Subcutaneous adipose tissue (tissue), 4 donors: ENCODE measurements around the gene XRCC6. TPM values are rescaled to one million over a fixed set of nuclear protein-coding genes. Genes with fewer than 3 reads are reported as not detected.

Experiments used
- total RNA-seq, 4 donors: library from RNA; depleted of rRNA; stranded (reverse); fragments of >200 nt; gene quantifications; one replicate each; pipeline ENCODE4 v1.1.0, GENCODE V29; 2016
- TF ChIP-seq, protein P1 (sequence below): fragments of 450-650 bp; IDR thresholded peaks from one replicate; pipeline ENCODE4 v1.5.1; 2016; ENCODE audit warnings: low read depth, mild to moderate bottlenecking, control low read depth, antibody characterized with exemption, moderate library complexity

XRCC6 gene
- total RNA-seq, 4 donors from 2014 or later = 151 to 186 (median 169) TPM

DNA sequence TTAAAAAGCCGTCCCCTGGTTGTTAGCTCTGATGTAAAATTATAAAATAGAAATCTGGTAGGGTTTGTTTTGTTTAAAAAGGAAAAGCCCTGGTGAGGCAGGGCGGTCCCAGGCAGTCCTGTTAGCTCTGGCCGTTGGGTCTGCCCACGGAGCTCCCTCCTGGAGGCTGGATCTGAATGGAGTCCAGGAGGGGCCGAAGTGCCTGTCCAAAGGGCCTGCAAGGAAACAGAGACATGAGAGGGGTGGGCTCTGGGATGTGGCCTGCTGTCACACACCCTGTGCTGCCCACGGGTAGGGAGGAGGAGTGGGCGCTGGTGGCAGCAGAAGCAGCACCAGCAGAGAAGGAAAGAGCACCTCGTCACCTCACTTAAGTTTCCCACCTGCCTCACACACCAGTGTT, 20.1 kb upstream of the XRCC6 start:
- TF ChIP-seq, protein P1, sequence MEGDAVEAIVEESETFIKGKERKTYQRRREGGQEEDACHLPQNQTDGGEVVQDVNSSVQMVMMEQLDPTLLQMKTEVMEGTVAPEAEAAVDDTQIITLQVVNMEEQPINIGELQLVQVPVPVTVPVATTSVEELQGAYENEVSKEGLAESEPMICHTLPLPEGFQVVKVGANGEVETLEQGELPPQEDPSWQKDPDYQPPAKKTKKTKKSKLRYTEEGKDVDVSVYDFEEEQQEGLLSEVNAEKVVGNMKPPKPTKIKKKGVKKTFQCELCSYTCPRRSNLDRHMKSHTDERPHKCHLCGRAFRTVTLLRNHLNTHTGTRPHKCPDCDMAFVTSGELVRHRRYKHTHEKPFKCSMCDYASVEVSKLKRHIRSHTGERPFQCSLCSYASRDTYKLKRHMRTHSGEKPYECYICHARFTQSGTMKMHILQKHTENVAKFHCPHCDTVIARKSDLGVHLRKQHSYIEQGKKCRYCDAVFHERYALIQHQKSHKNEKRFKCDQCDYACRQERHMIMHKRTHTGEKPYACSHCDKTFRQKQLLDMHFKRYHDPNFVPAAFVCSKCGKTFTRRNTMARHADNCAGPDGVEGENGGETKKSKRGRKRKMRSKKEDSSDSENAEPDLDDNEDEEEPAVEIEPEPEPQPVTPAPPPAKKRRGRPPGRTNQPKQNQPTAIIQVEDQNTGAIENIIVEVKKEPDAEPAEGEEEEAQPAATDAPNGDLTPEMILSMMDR = no peak

DNA sequence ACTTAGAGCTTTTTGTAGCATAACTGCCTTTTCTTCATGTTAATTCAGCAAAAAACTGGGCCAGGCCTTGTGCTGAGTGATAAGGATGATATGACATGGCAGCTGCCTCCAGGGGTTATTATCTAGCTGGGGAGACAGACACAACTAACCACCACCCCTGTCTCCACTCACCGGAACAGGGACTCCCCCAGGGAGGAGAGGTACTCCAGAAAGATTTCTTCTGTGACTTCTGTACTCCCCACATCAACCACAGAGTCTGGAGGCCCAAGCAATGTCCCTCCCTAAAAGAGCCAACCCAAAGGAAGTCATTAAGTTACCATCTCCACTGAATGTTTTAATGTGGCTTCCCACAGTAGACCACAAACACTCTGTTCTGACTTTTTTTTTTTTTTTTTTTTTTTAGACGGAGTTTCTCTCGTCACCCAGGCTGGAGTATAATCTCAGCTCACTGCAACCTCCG, 17.2 kb upstream of the XRCC6 start:
- TF ChIP-seq, protein P1 = no peak

DNA sequence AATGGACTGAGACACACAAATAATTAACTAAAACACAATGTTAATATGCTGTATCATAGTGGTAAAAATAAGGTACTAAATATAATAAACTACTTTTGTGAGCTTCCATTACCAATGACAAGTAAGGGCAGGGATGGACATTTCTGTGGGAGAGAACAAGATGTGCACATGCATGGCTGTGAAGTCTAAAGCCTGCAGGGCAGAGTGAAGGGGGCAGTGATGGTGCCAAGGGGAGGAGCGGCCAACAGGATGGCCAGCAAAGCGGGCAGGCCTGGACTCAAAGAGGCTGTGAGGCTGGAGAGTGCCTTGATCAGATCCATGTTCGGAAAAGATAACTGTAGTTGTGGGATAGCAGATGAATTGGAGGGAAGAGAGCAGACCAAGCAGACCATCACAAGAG, 12.7 kb upstream of the XRCC6 start:
- TF ChIP-seq, protein P1 = no peak

DNA sequence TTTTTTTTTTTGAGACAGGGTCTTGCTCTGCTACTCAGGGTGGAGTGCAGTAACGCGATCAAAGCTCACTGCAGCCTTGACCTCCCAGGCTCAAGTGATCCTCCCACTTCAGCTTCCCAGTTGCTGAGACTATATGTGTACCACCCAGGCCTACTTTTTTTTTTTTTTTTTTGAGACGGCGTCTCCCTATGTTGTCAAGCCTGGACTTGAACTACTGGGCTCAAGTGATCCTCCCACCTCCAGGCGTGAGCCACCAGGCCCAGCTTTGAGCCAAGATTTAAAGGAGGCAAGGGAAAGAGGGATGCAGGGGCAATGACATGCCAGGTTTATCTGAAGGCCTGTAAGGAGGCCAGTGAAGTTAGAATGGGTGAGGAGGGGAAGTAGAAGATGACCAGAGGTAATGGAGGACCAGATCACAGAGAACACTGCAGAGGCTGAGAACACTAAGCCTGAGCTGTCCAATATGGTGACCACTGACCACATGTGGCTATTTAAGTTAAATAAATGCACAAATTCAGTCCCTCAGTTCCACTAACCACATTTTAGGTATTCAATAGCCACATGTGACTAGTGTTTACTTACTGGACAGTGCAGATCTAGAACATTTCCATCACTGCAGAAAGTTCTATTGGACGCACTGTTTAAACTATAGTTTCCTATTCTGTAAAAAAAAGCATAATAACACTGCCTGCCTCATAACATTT, 8.3 kb upstream of the XRCC6 start:
- TF ChIP-seq, protein P1 = no peak

DNA sequence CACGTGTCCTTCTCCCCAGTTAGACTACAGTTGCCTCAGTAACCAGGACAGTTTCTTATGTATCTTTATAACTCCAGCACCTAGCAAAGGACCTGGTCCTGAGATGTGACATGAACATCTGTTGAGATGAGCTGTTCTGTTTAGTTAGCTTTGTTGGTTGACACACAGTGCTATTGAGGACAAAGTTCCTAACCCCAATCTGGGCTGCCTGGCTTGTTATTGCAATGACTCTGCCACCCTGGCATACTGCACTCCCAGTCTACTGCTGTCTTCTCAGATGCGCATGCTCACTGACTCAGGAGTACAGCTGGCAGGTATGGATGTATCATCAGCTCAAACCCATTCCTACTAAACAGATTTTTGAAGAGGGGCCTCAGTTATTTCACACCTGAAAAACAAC, 7.6 kb upstream of the XRCC6 start:
- TF ChIP-seq, protein P1 = no peak

DNA sequence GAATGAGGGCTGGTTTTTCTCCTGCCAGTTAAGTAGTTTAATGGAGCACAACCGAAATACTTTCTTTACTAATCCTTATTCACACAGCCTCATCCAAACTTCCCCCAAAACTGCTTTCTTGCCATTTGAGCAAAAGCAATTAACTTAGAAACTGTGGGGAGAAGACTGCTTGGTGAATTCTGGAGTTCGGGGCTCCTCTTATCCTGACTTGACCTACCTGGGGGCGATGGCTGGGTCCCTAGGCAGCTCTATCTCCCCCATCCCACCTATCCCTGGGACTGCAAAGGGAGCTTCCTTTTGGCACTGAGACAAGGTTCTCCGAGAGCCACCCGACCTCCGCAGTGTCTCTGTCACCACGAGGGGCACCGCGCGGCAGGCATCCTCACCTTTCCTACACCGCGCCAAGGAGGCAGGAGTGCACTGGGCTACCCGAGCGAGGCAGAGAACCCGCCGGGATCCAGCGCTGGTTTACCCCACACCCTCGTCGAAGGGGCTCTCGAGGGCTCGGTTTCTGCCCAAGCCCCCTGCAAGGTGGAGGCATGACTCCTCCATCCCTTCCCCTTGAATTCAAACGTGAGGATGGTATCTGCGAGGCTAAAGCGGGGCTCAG, 1.0 kb upstream of the XRCC6 start:
- TF ChIP-seq, protein P1 = no peak

DNA sequence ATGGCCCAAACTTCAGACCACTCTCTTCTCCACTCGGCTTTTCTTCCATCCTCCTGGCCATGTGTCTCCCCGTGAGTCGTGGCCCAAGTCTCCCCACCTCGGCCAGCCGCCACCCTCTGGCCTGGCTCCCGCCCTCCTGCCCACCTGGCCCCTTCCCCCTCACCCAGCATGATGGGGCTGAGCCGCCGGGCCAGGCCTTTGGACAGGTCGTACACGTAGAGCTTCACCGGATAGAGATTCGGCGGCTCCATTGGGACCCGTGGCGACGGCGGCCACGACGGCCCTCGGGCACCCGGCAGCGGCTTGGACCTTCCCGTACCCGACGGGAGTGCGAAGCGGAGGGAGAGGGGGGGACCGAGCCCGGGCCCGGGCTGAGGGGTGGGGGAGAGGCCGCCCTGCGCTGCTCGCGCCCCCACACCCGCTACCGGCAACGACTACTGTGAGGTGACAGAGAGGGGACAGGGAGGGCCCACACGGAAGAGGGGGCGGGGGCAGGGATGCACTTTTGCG, 451 bp upstream of the XRCC6 start, which contains the start of gene DESI1:
Gene DESI1 (minus strand): TSS at position 455 of the 510 bp plus-strand sequence. CDS start 204 bp downstream, at position 251.
- TF ChIP-seq, protein P1 = no peak
